Smooth muscle cell (in vitro differentiated cells): ENCODE measurements around the gene PCDHA10. TPM values are rescaled to one million over a fixed set of nuclear protein-coding genes. Genes with fewer than 3 reads are reported as not detected.

Experiments
- DNase-seq: peaks from one replicate; lab custom pipeline; 2025; ENCODE audit not compliant: unreplicated experiment; lab: John Stamatoyannopoulos, UW
- H2AFZ ChIP-seq: fragments of 200-600 bp; sonication (generic); 2 replicates; pipeline ENCODE4 v1.6.0; 2016; ENCODE audit warnings: antibody characterized with exemption, low read depth, mild to moderate bottlenecking
- H3F3A ChIP-seq: fragments of 200-600 bp; sonication (generic); 2 replicates; pipeline ENCODE4 v1.6.0; 2017; ENCODE audit warnings: antibody characterized with exemption, low read depth
- H3K27ac ChIP-seq: fragments of 200-600 bp; sonication (generic); 2 replicates; pipeline ENCODE4 v1.5.1; 2016; ENCODE audit warnings: low read depth, mild to moderate bottlenecking
- H3K27me3 ChIP-seq: fragments of 200-600 bp; sonication (generic); 2 replicates; pipeline ENCODE4 v1.6.1; 2016; ENCODE audit warnings: low read depth, mild to moderate bottlenecking
- H3K36me3 ChIP-seq: fragments of 200-600 bp; sonication (generic); 2 replicates; pipeline ENCODE4 v1.5.1; 2016; ENCODE audit warnings: low read depth
- H3K4me1 ChIP-seq: fragments of 200-600 bp; sonication (generic); 2 replicates; pipeline ENCODE4 v1.5.1; 2016; ENCODE audit warnings: low read depth
- H3K4me2 ChIP-seq: fragments of 200-600 bp; sonication (generic); 2 replicates; pipeline ENCODE4 v1.6.0; 2016; ENCODE audit warnings: mild to moderate bottlenecking
- H3K4me3 ChIP-seq: fragments of 200-600 bp; sonication (generic); 2 replicates; pipeline ENCODE4 v1.5.1; 2016; ENCODE audit warnings: mild to moderate bottlenecking
- H3K79me2 ChIP-seq: fragments of 200-600 bp; sonication (generic); 2 replicates; pipeline ENCODE4 v1.6.0; 2016; ENCODE audit warnings: low read depth, mild to moderate bottlenecking
- H3K9ac ChIP-seq: fragments of 200-600 bp; sonication (generic); 2 replicates; pipeline ENCODE4 v1.6.0; 2016; ENCODE audit warnings: low read depth
- H3K9me3 ChIP-seq: fragments of 200-600 bp; sonication (generic); replicated peaks from 2 replicates; pipeline ENCODE4 v1.5.1; 2016; ENCODE audit warnings: low read depth
- H4K20me1 ChIP-seq: fragments of 200-600 bp; sonication (generic); 2 replicates; pipeline ENCODE4 v1.6.0; 2016; ENCODE audit warnings: low read depth
- WGBS: methylation state at CpG from one replicate; pipeline ENCODE4 v1.1.7; 2016; ENCODE audit warnings: low lambda C conversion rate; 5-methylcytosine and 5-hydroxymethylcytosine counted together
- polyA plus RNA-seq: library from polyadenylated mRNA; unstranded; fragments of >200 nt; fragmentation: Nextera tagmentation; extraction: Ambion mirVana; gene quantifications from 2 replicates; pipeline ENCODE4 v1.2.1, GENCODE V29; 2016
- total RNA-seq: library from RNA; depleted of rRNA; stranded (reverse); fragments of >200 nt; gene quantifications from 2 replicates; pipeline ENCODE4 v1.2.3, GENCODE V29; 2014
- TF ChIP-seq, protein P1 (sequence below): fragments of 200-600 bp; sonication (generic); IDR thresholded peaks from 2 replicates; pipeline ENCODE4 v1.5.1; 2017; ENCODE audit warnings: borderline replicate concordance, mild to moderate bottlenecking, antibody characterized with exemption; ENCODE audit not compliant: insufficient read depth, poor library complexity, severe bottlenecking

Gene PCDHA10
- total and polyA plus RNA-seq, 2 experiments from 2014 or later: 10.1 to 16.1 TPM

DNA sequence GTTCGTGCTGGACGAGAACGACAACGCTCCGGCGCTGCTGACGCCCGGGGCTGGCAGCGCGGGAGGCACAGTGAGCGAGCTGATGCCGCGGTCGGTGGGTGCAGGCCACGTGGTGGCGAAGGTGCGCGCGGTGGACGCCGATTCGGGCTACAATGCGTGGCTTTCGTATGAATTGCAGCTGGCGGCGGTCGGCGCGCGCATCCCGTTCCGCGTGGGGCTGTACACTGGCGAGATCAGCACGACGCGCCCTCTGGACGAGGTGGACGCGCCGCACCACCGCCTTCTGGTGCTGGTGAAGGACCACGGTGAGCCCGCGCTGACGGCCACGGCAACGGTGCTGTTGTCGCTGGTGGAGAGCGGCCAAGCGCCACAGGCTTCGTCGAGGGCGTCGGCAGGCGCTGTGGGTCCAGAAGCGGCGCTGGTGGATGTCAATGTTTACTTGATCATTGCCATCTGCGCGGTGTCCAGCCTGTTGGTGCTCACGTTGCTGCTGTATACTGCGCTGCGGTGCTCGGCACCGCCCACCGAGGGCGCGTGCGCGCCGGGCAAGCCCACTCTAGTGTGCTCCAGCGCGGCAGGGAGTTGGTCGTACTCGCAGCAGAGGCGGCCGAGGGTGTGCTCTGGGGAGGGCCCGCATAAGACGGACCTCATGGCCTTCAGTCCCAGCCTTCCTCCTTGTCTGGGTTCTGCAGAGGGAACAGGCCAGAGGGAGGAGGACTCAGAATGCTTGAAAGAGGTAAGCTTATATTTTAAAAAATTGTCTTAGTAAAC lies 28.4 kb downstream of the PCDHA10 start:
- Histone ChIP-seq H3K4me3 (no peak overlapping the region), H3F3A (no peaks in the 10 kb centered on the region), H3K27ac (no peak overlapping the region), H3K4me2 (no peak overlapping the region), H3K36me3 (no peaks in the 10 kb centered on the region), H2AFZ (no peak overlapping the region), H3K4me1 (no peaks in the 10 kb centered on the region), H3K9ac (no peak overlapping the region), H3K9me3 (no peaks in the 10 kb centered on the region), H3K27me3 (no peaks in the 10 kb centered on the region), H4K20me1 (no peaks in the 10 kb centered on the region), H3K79me2 (peaks cover 6% of the 10 kb centered on the region)
- TF ChIP-seq, protein P1, sequence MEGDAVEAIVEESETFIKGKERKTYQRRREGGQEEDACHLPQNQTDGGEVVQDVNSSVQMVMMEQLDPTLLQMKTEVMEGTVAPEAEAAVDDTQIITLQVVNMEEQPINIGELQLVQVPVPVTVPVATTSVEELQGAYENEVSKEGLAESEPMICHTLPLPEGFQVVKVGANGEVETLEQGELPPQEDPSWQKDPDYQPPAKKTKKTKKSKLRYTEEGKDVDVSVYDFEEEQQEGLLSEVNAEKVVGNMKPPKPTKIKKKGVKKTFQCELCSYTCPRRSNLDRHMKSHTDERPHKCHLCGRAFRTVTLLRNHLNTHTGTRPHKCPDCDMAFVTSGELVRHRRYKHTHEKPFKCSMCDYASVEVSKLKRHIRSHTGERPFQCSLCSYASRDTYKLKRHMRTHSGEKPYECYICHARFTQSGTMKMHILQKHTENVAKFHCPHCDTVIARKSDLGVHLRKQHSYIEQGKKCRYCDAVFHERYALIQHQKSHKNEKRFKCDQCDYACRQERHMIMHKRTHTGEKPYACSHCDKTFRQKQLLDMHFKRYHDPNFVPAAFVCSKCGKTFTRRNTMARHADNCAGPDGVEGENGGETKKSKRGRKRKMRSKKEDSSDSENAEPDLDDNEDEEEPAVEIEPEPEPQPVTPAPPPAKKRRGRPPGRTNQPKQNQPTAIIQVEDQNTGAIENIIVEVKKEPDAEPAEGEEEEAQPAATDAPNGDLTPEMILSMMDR: no peak
- 97% methylated on average over 63 of the region's 79 CpGs for WGBS
- DNase-seq: no peak

DNA sequence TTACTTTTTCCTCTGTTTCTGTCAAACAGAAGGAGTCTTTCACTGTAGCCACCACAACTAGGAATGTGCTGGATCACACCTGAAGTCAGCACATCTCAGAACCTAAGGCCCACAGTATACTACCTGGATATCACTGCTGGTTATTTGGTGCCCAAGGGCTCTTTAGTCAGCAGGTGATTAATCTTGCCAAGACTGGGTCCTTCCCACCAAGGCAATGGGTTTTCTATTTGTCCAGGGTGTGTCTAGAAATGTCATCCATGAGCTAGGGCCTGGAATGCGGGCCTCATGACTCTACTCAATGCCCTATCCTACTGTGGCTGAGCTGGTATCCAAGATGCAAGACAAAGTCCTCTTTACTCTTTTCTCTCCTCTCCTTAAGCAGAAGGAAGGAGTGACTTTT lies 60.6 kb downstream of the PCDHA10 start:
- no peaks in the 10 kb centered on the region for H3K27me3 ChIP-seq

More for the DNA sequence above, 60.6 kb downstream of the PCDHA10 start:
- Histone ChIP-seq H3K9me3 (no peaks in the 10 kb centered on the region), H3K9ac (no peak overlapping the region), H3F3A (no peaks in the 10 kb centered on the region), H3K79me2 (peaks cover 8% of the 10 kb centered on the region), H3K4me3 (no peak overlapping the region), H2AFZ (no peak overlapping the region), H4K20me1 (peaks cover 17% of the 10 kb centered on the region), H3K4me2 (no peak overlapping the region), H3K4me1 (no peaks in the 10 kb centered on the region), H3K36me3 (no peaks in the 10 kb centered on the region), H3K27ac (no peak overlapping the region)
- WGBS: 100% methylated on average over 1 of the region's 1 CpG
- no peak for DNase-seq
- TF ChIP-seq, protein P1: no peak

Other genes starting within 250 kb of the PCDHA10 start
- gene CD14, start 222.7 kb upstream of the PCDHA10 start, total RNA-seq: 0.54 TPM in 1 of 2 replicates, not detected in the other
- 0.09 and 0.69 TPM in 2 replicates for gene CD14, start 222.7 kb upstream of the PCDHA10 start, polyA plus RNA-seq
- 3.3 and 11.4 TPM in 2 replicates for gene TMCO6, start 216.4 kb upstream of the PCDHA10 start, total RNA-seq
- 4.4 and 5.9 TPM in 2 replicates for gene TMCO6, start 216.4 kb upstream of the PCDHA10 start, polyA plus RNA-seq
- gene NDUFA2, start 208.3 kb upstream of the PCDHA10 start, total RNA-seq: 24.3 and 63.0 TPM in 2 replicates
- gene NDUFA2, start 208.3 kb upstream of the PCDHA10 start, polyA plus RNA-seq: 120 and 126 TPM in 2 replicates
- gene IK, start 208.1 kb upstream of the PCDHA10 start, total RNA-seq: 85.1 and 87.5 TPM in 2 replicates
- 77.6 and 79.3 TPM in 2 replicates for gene IK, start 208.1 kb upstream of the PCDHA10 start, polyA plus RNA-seq
- gene WDR55, start 191.0 kb upstream of the PCDHA10 start, total RNA-seq: 11.2 and 14.2 TPM in 2 replicates
- 20.6 and 23.6 TPM in 2 replicates for gene WDR55, start 191.0 kb upstream of the PCDHA10 start, polyA plus RNA-seq
- gene DND1, start 182.3 kb upstream of the PCDHA10 start, total RNA-seq: 0.27 and 2.2 TPM in 2 replicates
- 0.31 and 0.64 TPM in 2 replicates for gene DND1, start 182.3 kb upstream of the PCDHA10 start, polyA plus RNA-seq
- 29.4 and 54.5 TPM in 2 replicates for gene HARS1, start 164.5 kb upstream of the PCDHA10 start, total RNA-seq
- gene HARS1, start 164.5 kb upstream of the PCDHA10 start, polyA plus RNA-seq: 72.1 and 83.8 TPM in 2 replicates
- 15.3 and 19.3 TPM in 2 replicates for gene HARS2, start 164.4 kb upstream of the PCDHA10 start, total RNA-seq
- 24.3 and 25.7 TPM in 2 replicates for gene HARS2, start 164.4 kb upstream of the PCDHA10 start, polyA plus RNA-seq
- gene ZMAT2, start 155.4 kb upstream of the PCDHA10 start, total RNA-seq: 32.9 and 39.7 TPM in 2 replicates
- gene ZMAT2, start 155.4 kb upstream of the PCDHA10 start, polyA plus RNA-seq: 34.6 and 37.2 TPM in 2 replicates
- 0.04 TPM in 1 of 2 replicates, not detected in the other for gene PCDHA1, start 69.8 kb upstream of the PCDHA10 start, total RNA-seq
- not detected in 2 replicates for gene PCDHA1, start 69.8 kb upstream of the PCDHA10 start, polyA plus RNA-seq
- 3.0 and 4.7 TPM in 2 replicates for gene PCDHA2, start 61.0 kb upstream of the PCDHA10 start, total RNA-seq
- gene PCDHA2, start 61.0 kb upstream of the PCDHA10 start, polyA plus RNA-seq: 2.5 and 2.7 TPM in 2 replicates
- 3.2 and 3.9 TPM in 2 replicates for gene PCDHA3, start 54.8 kb upstream of the PCDHA10 start, total RNA-seq
- gene PCDHA3, start 54.8 kb upstream of the PCDHA10 start, polyA plus RNA-seq: 0.47 and 0.89 TPM in 2 replicates
- 7.1 and 10.8 TPM in 2 replicates for gene PCDHA4, start 48.8 kb upstream of the PCDHA10 start, total RNA-seq
- gene PCDHA4, start 48.8 kb upstream of the PCDHA10 start, polyA plus RNA-seq: 4.1 and 5.0 TPM in 2 replicates
- 0.31 and 1.7 TPM in 2 replicates for gene PCDHA5, start 34.3 kb upstream of the PCDHA10 start, total RNA-seq
- gene PCDHA5, start 34.3 kb upstream of the PCDHA10 start, polyA plus RNA-seq: 0.05 and 0.14 TPM in 2 replicates
- 1.2 and 2.4 TPM in 2 replicates for gene PCDHA6, start 27.9 kb upstream of the PCDHA10 start, total RNA-seq
- 0.17 and 0.22 TPM in 2 replicates for gene PCDHA6, start 27.9 kb upstream of the PCDHA10 start, polyA plus RNA-seq
- 2.4 and 3.1 TPM in 2 replicates for gene PCDHA7, start 21.6 kb upstream of the PCDHA10 start, total RNA-seq
- 0.37 and 1.0 TPM in 2 replicates for gene PCDHA7, start 21.6 kb upstream of the PCDHA10 start, polyA plus RNA-seq
- gene PCDHA8, start 14.7 kb upstream of the PCDHA10 start, total RNA-seq: 0.40 and 0.94 TPM in 2 replicates
- 0.40 and 0.45 TPM in 2 replicates for gene PCDHA8, start 14.7 kb upstream of the PCDHA10 start, polyA plus RNA-seq
- 1.7 and 2.1 TPM in 2 replicates for gene PCDHA9, start 7.5 kb upstream of the PCDHA10 start, total RNA-seq
- gene PCDHA9, start 7.5 kb upstream of the PCDHA10 start, polyA plus RNA-seq: 0.27 and 0.43 TPM in 2 replicates
- 2.1 and 3.8 TPM in 2 replicates for gene PCDHA11, start 13.1 kb downstream of the PCDHA10 start, total RNA-seq
- gene PCDHA11, start 13.1 kb downstream of the PCDHA10 start, polyA plus RNA-seq: 1.6 and 3.0 TPM in 2 replicates
- gene PCDHA12, start 19.4 kb downstream of the PCDHA10 start, total RNA-seq: 7.3 and 9.6 TPM in 2 replicates
- gene PCDHA12, start 19.4 kb downstream of the PCDHA10 start, polyA plus RNA-seq: 2.2 and 2.9 TPM in 2 replicates
- 0.99 and 2.5 TPM in 2 replicates for gene PCDHA13, start 26.2 kb downstream of the PCDHA10 start, total RNA-seq
- 0.30 and 1.3 TPM in 2 replicates for gene PCDHA13, start 26.2 kb downstream of the PCDHA10 start, polyA plus RNA-seq
- 5.6 and 9.3 TPM in 2 replicates for gene PCDHAC1, start 70.4 kb downstream of the PCDHA10 start, total RNA-seq
- gene PCDHAC1, start 70.4 kb downstream of the PCDHA10 start, polyA plus RNA-seq: 0.13 and 0.97 TPM in 2 replicates
- 5.2 and 7.4 TPM in 2 replicates for gene PCDHAC2, start 110.6 kb downstream of the PCDHA10 start, total RNA-seq
- gene PCDHAC2, start 110.6 kb downstream of the PCDHA10 start, polyA plus RNA-seq: 3.5 and 4.7 TPM in 2 replicates
- 0.04 and 0.22 TPM in 2 replicates for gene PCDHB1, start 195.5 kb downstream of the PCDHA10 start, total RNA-seq
- not detected in 2 replicates for gene PCDHB1, start 195.5 kb downstream of the PCDHA10 start, polyA plus RNA-seq
- gene PCDHB2, start 238.7 kb downstream of the PCDHA10 start, total RNA-seq: 25.8 and 37.9 TPM in 2 replicates
- gene PCDHB2, start 238.7 kb downstream of the PCDHA10 start, polyA plus RNA-seq: 32.8 and 41.6 TPM in 2 replicates
- 3.8 and 5.3 TPM in 2 replicates for gene PCDHB3, start 244.6 kb downstream of the PCDHA10 start, total RNA-seq
- 1.5 and 1.8 TPM in 2 replicates for gene PCDHB3, start 244.6 kb downstream of the PCDHA10 start, polyA plus RNA-seq